Nephron progenitor cell (in vitro differentiated cells): Measurements from ENCODE around the gene ZNF550.
A peak's percentile ranks its signal among the peaks of the same experiment; 100 is the strongest.

ENCODE experiments used
- DNase-seq: peaks from one replicate; pipeline ENCODE4 v3.0.0; 2021
- H3K27ac Mint-ChIP-seq: 2 replicates; pipeline ENCODE4 v1.8.0; 2021; ENCODE audit warnings: mild to moderate bottlenecking, moderate library complexity, mixed read lengths
- H3K27me3 Mint-ChIP-seq: 2 replicates; pipeline ENCODE4 v1.8.0; 2021; ENCODE audit warnings: mild to moderate bottlenecking, low read depth, mixed read lengths; ENCODE audit not compliant: poor library complexity
- H3K36me3 Mint-ChIP-seq: 2 replicates; pipeline ENCODE4 v1.8.0; 2021; ENCODE audit warnings: low read depth, mixed read lengths
- H3K4me1 Mint-ChIP-seq: 2 replicates; pipeline ENCODE4 v1.8.0; 2021; ENCODE audit warnings: mixed read lengths
- H3K4me3 Mint-ChIP-seq: 2 replicates; pipeline ENCODE4 v1.8.0; 2021; ENCODE audit warnings: mild to moderate bottlenecking, moderate library complexity, mixed read lengths
- H3K9me3 Mint-ChIP-seq: 2 replicates; pipeline ENCODE4 v1.8.0; 2021; ENCODE audit warnings: mild to moderate bottlenecking, moderate library complexity, mixed read lengths
- CTCF ChIP-seq: fragments of 200-600 bp; sonication (generic); IDR thresholded peaks from 2 replicates; pipeline ENCODE4 v1.5.0; 2021; ENCODE audit warnings: antibody characterized with exemption

The ZNF550 gene

DNA sequence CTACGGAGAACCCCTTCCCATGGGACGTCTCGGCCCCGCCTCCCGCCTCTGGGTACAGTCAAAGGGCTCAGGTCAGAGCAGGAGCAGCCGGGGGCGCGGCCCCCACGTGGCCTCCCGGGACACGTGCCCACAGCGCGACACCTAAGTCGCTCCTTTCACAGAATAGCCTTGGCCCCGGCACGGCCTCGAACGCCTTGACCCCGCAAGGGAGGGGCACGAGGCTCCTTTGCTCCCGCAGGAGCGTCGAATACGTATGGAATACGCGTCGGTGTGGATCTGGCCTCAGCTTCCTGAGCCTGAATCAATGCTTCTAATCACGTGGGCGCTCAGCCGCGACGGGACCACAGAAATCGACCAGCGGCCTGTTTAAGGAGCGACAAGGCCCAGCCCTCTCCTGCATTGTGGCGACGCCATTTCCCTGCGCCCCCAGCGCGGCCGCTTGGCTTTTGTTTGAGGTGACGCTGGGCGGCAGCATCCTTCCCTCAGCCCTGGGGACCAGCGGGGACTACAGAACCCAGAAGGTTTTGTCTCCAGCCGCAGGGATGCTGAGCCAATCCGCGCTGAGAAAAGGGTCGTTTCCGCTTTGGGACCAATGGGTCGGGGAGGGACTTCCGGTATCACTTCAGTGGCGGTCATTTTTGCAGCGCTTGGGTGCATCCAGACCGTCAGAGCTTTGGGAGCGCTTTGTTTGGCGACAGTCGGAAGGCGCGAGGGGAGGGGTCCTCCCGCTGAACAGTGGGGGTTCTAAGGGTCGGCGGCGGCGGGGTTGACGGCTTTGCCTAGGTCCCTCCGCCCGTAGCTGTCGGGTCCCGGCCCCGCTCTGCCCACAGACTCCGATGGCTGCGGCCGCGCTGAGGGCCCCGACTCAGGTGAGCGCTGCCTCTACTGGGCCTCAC lies 24.1 kb upstream of the ZNF550 start, which contains the start of gene ZIK1:
Gene ZIK1 (plus strand): TSS at position 625 of the 896 bp plus-strand sequence. CDS start 212 bp downstream, at position 837.
- peaks cover 15% of the 10 kb centered on the region for H3K4me1 Mint-ChIP-seq
- peak within 1 kb of the TSS; percentile 95 for H3K4me3 Mint-ChIP-seq
- peak within 1 kb of the TSS; percentile 79 for H3K27ac Mint-ChIP-seq
- H3K36me3 Mint-ChIP-seq, result peaks cover 70% of the 10 kb centered on the region
- H3K27me3 Mint-ChIP-seq, result peaks cover 45% of the 10 kb centered on the region
- no peak for TF ChIP-seq CTCF
- H3K9me3 Mint-ChIP-seq, result peaks cover 99% of the 10 kb centered on the region
- DNase-seq, result peak; percentile 84

DNA sequence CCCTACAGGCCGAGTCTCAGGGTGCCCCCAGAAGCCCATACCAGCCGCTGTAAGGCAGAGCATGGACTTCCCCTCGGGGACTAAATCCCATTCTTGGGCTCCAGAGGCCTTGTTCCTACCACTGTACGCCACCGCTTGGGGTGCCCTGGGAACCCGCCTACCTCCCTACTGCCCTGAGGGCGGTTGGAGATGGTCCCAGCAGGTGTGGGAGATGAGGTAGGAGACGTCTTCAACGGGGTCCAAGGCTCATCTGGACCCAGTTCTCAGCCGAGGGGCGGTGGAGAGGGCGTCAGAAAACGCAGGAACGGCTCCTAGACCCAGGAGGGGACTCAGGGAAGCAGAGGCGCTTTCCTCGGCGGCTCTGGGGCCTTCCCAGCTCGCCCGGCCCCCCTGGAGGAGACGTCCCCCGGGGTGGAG lies 23.4 kb upstream of the ZNF550 start:
- no peak overlapping the region for H3K27ac Mint-ChIP-seq
- H3K4me3 Mint-ChIP-seq, result no peak overlapping the region
- H3K27me3 Mint-ChIP-seq, result peaks cover 44% of the 10 kb centered on the region
- no peak for TF ChIP-seq CTCF
- H3K9me3 Mint-ChIP-seq, result peaks cover 98% of the 10 kb centered on the region
- no peak for DNase-seq
- H3K36me3 Mint-ChIP-seq, result peaks cover 66% of the 10 kb centered on the region
- H3K4me1 Mint-ChIP-seq, result peaks cover 17% of the 10 kb centered on the region

DNA sequence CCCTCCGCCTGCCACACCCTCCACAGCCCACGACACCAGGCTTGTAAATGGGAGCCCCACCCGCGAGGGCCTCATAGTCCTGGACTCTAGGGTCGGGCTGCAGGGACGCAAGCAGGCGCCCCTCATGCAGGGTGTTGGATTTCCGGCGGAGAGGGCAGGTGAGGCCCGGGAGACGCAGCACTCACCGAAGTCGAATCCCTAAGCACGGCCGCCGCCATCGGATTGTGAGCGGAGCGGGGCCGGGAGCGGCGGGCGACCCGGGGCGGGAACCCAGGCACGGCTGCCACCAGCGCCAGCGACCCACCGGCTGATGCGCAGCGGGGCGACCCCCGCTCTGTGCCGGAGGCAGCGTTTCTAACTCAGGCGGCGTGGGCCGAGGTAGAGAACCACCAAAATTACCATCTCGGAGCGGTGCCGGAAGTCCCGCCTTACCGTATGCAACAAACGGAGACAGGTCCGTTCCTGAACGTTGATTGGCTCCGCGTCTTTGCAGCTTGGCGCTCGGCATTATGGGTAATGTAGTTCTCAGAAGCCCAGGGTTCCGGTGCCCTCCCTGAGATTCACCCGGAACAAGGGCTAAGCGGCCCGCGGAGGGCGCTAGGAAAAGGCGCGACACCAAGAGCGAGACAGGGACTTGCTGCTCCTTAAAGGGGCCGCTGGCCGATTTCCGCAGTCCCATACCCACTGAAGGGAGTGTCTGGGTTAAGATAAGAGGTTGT lies 19.0 kb upstream of the ZNF550 start, which contains the start of gene ZNF416:
Gene ZNF416 (minus strand): TSS at position 425 of the 719 bp plus-strand sequence. CDS start 207 bp downstream, at position 218.
- TF ChIP-seq CTCF, result no peak
- Mint-ChIP-seq H3K9me3 (peaks cover 98% of the 10 kb centered on the region), H3K36me3 (peaks cover 66% of the 10 kb centered on the region), H3K27ac (no peak within 1 kb of the TSS), H3K4me3 (peak within 1 kb of the TSS; percentile 86), H3K4me1 (peaks cover 11% of the 10 kb centered on the region), H3K27me3 (peaks cover 27% of the 10 kb centered on the region)
- DNase-seq, result peak; percentile 92

DNA sequence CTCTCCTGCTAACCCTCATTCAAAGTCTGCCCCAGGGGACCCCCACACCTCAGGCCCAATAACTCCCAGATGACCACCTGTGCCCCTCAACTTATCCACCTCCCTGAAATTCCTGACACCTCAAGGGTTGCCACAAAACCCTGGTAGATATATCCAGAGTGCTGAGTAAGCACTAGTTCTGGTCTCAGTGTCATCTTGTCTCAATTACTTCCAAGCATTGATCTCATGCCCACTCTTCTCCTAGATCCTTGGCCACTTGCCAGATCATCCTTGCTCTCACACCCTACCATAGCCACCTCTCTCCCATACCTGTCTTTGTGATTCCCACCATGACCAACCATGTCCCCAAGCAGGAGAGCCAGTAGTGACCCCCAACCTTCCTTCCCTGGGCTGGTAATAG lies 17.0 kb upstream of the ZNF550 start:
- peak overlapping the region; percentile 56 for H3K4me3 Mint-ChIP-seq
- peaks cover 9% of the 10 kb centered on the region for H3K4me1 Mint-ChIP-seq
- TF ChIP-seq CTCF, result no peak
- peaks cover 16% of the 10 kb centered on the region for H3K27me3 Mint-ChIP-seq
- H3K9me3 Mint-ChIP-seq, result peaks cover 99% of the 10 kb centered on the region
- no peak for DNase-seq
- H3K36me3 Mint-ChIP-seq, result peaks cover 78% of the 10 kb centered on the region
- H3K27ac Mint-ChIP-seq, result no peak overlapping the region

DNA sequence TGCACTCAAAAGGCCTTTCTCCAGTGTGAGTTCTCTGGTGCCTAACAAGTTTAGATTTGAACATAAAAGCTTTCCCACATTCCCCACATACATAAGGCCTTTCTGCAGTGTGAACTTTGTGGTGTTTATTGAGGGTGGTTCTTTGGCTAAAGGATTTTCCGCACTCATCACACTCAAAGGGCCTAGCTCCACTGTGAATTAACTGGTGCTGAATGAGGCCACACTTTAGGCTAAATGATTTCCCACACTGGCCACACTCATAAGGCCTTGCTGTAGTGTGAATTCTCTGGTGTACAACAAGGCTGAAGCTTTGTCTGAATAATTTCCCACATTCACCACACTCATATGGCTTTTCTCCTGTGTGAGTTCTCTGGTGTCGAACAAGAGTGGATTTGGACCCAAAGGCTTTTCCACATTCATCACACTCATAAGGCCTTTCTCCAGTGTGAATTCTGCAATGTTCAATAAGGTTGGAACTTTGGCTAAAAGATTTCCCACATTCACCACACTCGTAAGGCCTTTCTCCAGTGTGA lies 12.8 kb upstream of the ZNF550 start:
- H3K4me1 Mint-ChIP-seq, result peaks cover under 1% of the 10 kb centered on the region
- H3K4me3 Mint-ChIP-seq, result no peak overlapping the region
- no peak for DNase-seq
- H3K27me3 Mint-ChIP-seq, result peaks cover 5% of the 10 kb centered on the region
- peaks cover 100% of the 10 kb centered on the region for H3K9me3 Mint-ChIP-seq
- no peak for TF ChIP-seq CTCF
- peaks cover 87% of the 10 kb centered on the region for H3K36me3 Mint-ChIP-seq
- H3K27ac Mint-ChIP-seq, result no peak overlapping the region
